HepG2 (cell line): Measurements from ENCODE around the gene PCLO. TPM values are rescaled to one million over a fixed set of nuclear protein-coding genes. Genes with fewer than 3 reads are reported as not detected.

Experiments used
- ATAC-seq: fragments of 200-7000 bp; cut with Tn5 transposase; 3 replicates; pipeline ENCODE4 v1.9.1; 2020; ENCODE audit warnings: mild to moderate bottlenecking, moderate library complexity
- BruUV-seq: library from RNA; stranded (reverse); fragments of 400-500 nt; replicated peaks from 2 replicates; lab custom pipeline; 2021; lab: Mats Ljungman, UMichigan
- CTCF ChIA-PET: fragments of 300-600 bp; formaldehyde crosslinking; extraction: SDS; loops from one replicate; lab custom pipeline; 2021; ENCODE audit warnings: low total read pairs, inconsistent platforms, low intra/inter-chr PET ratio; lab: Yijun Ruan, JAX
- POLR2A ChIA-PET: fragments of 350-600 bp; sonication (Branson Sonifier 250); formaldehyde crosslinking; loops from one replicate; lab custom pipeline; 2020; ENCODE audit warnings: antibody characterized with exemption, inconsistent platforms; lab: Yijun Ruan, JAX
- DNase-seq: peaks from one replicate; pipeline ENCODE4 v3.0.0-alpha.2; 2015; ENCODE audit warnings: low spot score
- FAIRE-seq: peaks from 3 replicates; lab custom pipeline; 2011; peaks lifted over from hg19 to GRCh38; lab: Jason Lieb, UNC
- H2AFZ ChIP-seq: one replicate; pipeline ENCODE4 v1.6.1; 2011; ENCODE audit warnings: low read length, inconsistent platforms
- H3K27ac ChIP-seq: fragments of 300-600 bp; 3 replicates; pipeline ENCODE4 v1.8.0; 2011; ENCODE audit warnings: mixed run types, mild to moderate bottlenecking, mixed read lengths, low read length, inconsistent platforms; ENCODE audit not compliant: insufficient read depth; ENCODE audit errors: extremely low read length
- H3K27me3 ChIP-seq, 2 experiments: fragments of 200-600 bp in 1 of 2; 2 replicates in 1 of 2; 3 replicates in 1 of 2; pipeline versions ENCODE4 v1.6.0 to v1.8.0; 2011; ENCODE audit warnings: low read length in 2 of 2, mild to moderate bottlenecking in 2 of 2, moderate library complexity in 2 of 2, inconsistent platforms in 1 of 2; ENCODE audit not compliant: insufficient read depth in 2 of 2, control insufficient read depth in 1 of 2
- H3K36me3 ChIP-seq, 2 experiments: fragments of 200-600 bp in 1 of 2; replicated peaks in 1 of 2; 2 replicates in 1 of 2; 3 replicates in 1 of 2; pipeline versions ENCODE4 v1.5.1 to v1.8.0; 2011; ENCODE audit warnings: low read length in 2 of 2, inconsistent platforms in 1 of 2; ENCODE audit not compliant: insufficient read depth in 2 of 2, control insufficient read depth in 1 of 2
- H3K4me1 ChIP-seq: 2 replicates; pipeline ENCODE4 v1.5.1; 2012; ENCODE audit warnings: low read length, inconsistent platforms; ENCODE audit not compliant: insufficient read depth
- H3K4me2 ChIP-seq: 2 replicates; pipeline ENCODE4 v1.6.0; 2011; ENCODE audit warnings: low read depth, low read length, inconsistent platforms
- H3K4me3 ChIP-seq, 3 experiments: fragments of 200-600 bp in 1 of 3; sonication (generic), shearing (Covaris generic) in 1 of 3; replicated peaks in 1 of 3; 2 replicates each; pipeline ENCODE4 v1.5.1; 2011 to 2016; ENCODE audit warnings: low read length in 3 of 3, inconsistent platforms in 2 of 3, low read depth in 2 of 3, mild to moderate bottlenecking in 2 of 3, control low read depth in 1 of 3, mixed read lengths in 1 of 3; ENCODE audit not compliant: insufficient read depth in 1 of 3
- H3K79me2 ChIP-seq: one replicate; pipeline ENCODE4 v1.6.1; 2011; ENCODE audit warnings: low read length, inconsistent platforms; ENCODE audit not compliant: insufficient read depth
- H3K9ac ChIP-seq: 2 replicates; pipeline ENCODE4 v1.6.0; 2011; ENCODE audit warnings: mild to moderate bottlenecking, low read depth, low read length, inconsistent platforms; ENCODE audit not compliant: insufficient read depth
- H3K9me3 ChIP-seq: 2 replicates; pipeline ENCODE4 v1.5.1; 2012; ENCODE audit warnings: mild to moderate bottlenecking, low read length
- H4K20me1 ChIP-seq: 2 replicates; pipeline ENCODE4 v1.6.0; 2011; ENCODE audit warnings: inconsistent platforms, mild to moderate bottlenecking, low read length, moderate library complexity; ENCODE audit not compliant: insufficient read depth
- ISX ChIP-seq: sonication (generic); formaldehyde crosslinking; conservative IDR thresholded peaks from 2 replicates; pipeline ENCODE4 v1.5.0; 2020; ENCODE audit warnings: missing genetic modification reagents
- POLR2AphosphoS5 ChIP-seq: IDR thresholded peaks from 2 replicates; pipeline ENCODE4 v1.6.1; 2012; ENCODE audit warnings: low read depth, low read length
- ZNF253 ChIP-seq: sonication (generic); formaldehyde crosslinking; IDR thresholded peaks from 2 replicates; pipeline ENCODE4 v1.8.0; 2022; ENCODE audit warnings: mild to moderate bottlenecking, missing genetic modification reagents, borderline replicate concordance
- ZNF3 ChIP-seq: IDR thresholded peaks from 2 replicates; pipeline ENCODE4 v1.7.0; 2017; ENCODE audit warnings: inconsistent platforms
- ZNF562 ChIP-seq: sonication (generic); formaldehyde crosslinking; IDR thresholded peaks from 2 replicates; pipeline ENCODE4 v1.8.0; 2022; ENCODE audit warnings: missing genetic modification reagents, borderline replicate concordance
- ZNF775 ChIP-seq: sonication (generic); formaldehyde crosslinking; IDR thresholded peaks from 2 replicates; pipeline ENCODE4 v1.4.0; 2020; ENCODE audit warnings: missing genetic modification reagents, mild to moderate bottlenecking, moderate library complexity, borderline replicate concordance
- WGBS: methylation state at CpG from one replicate; pipeline ENCODE4 v1.1.6; 2017; ENCODE audit warnings: low lambda C conversion rate; 5-methylcytosine and 5-hydroxymethylcytosine counted together
- in situ Hi-C: cut with HindIII; loops from 2 replicates; pipeline ENCODE4 v1.10.0; 2017; ENCODE audit warnings: low pct_unique_long_range_greater_than_20kb; ENCODE audit not compliant: extremely low pct_ligation_motif_present
- intact Hi-C: fragments of 100-400 bp; cut with micrococcal nuclease; formaldehyde crosslinking; loops from one replicate; pipeline ENCODE4 v1.10.0; 2022; ENCODE audit not compliant: unreplicated experiment
- polyA plus RNA-seq, 8 experiments: library from polyadenylated mRNA; depleted of rRNA in 3 of 8; stranded (reverse) in 7 of 8; unstranded in 1 of 8; fragments of >200 nt; fragmentation: Illumina TruSeq in 4 of 8; extraction: Trizol in 4 of 8; gene quantifications; 2 replicates each; pipeline versions ENCODE4 v1.2.1 to v1.2.3, GENCODE V29; 2011 to 2016; ENCODE audit warnings: low read depth in 4 of 8, missing spikeins in 1 of 8, mixed read lengths in 1 of 8; ENCODE audit not compliant: insufficient read depth in 1 of 8
- total RNA-seq, 5 experiments: library from RNA; depleted of rRNA; stranded (reverse); fragments of >200 nt; fragmentation: Illumina TruSeq; extraction: Trizol; gene quantifications; 2 replicates each; pipeline ENCODE4 v1.2.3, GENCODE V29; 2016; ENCODE audit warnings: low read depth in 1 of 5
- TF ChIP-seq, protein P1 (sequence below): sonication (generic); formaldehyde crosslinking; IDR thresholded peaks from 2 replicates; pipeline ENCODE4 v1.9.0; 2021; ENCODE audit warnings: missing genetic modification reagents, mild to moderate bottlenecking, borderline replicate concordance
- TF ChIP-seq, protein P2 (sequence below): sonication (generic); formaldehyde crosslinking; IDR thresholded peaks from 2 replicates; pipeline ENCODE4 v1.8.1; 2023; ENCODE audit warnings: mild to moderate bottlenecking, missing genetic modification reagents
- TF ChIP-seq, protein P3 (sequence below): IDR thresholded peaks from 2 replicates; pipeline ENCODE4 v1.6.1; 2018; ENCODE audit warnings: missing genetic modification reagents
- TF ChIP-seq, protein P4 (sequence below): sonication (generic); formaldehyde crosslinking; IDR thresholded peaks from 2 replicates; pipeline ENCODE4 v1.4.0; 2020; ENCODE audit warnings: missing genetic modification reagents, borderline replicate concordance
- TF ChIP-seq, protein P5 (sequence below): sonication (generic); formaldehyde crosslinking; IDR thresholded peaks from 2 replicates; pipeline ENCODE4 v1.5.1; 2020; ENCODE audit warnings: mild to moderate bottlenecking, moderate library complexity, missing genetic modification reagents

The PCLO gene
- total and polyA plus RNA-seq, 2 of the 13 experiments (the other 11 are each of a cell fraction or from before 2014, with no cell fraction given), result 0.07 to 0.29 TPM

DNA sequence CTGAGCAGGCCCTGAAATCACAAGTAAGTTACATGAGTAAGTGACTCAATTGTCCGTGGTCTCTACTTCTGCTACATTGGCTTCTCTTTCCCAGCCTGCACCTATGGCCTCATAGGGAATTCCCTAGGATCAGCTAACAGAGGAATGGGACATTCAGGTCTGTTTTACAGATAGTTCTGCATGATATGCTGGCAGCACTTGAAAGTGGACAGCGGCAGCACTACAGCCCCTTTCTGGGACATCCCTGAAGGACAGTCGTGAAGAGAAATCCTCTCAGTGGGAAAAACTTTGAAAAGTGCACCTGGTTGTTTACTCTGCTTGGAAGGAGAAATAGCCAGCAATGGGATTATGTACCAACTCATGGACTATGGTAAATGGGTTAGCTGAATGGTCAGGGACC is 426.1 kb downstream of the PCLO start (continued):
- TF ChIP-seq, protein P1, sequence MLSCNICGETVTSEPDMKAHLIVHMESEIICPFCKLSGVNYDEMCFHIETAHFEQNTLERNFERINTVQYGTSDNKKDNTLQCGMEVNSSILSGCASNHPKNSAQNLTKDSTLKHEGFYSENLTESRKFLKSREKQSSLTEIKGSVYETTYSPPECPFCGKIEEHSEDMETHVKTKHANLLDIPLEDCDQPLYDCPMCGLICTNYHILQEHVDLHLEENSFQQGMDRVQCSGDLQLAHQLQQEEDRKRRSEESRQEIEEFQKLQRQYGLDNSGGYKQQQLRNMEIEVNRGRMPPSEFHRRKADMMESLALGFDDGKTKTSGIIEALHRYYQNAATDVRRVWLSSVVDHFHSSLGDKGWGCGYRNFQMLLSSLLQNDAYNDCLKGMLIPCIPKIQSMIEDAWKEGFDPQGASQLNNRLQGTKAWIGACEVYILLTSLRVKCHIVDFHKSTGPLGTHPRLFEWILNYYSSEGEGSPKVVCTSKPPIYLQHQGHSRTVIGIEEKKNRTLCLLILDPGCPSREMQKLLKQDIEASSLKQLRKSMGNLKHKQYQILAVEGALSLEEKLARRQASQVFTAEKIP (CRISPR knock-in tag), result no peak
- TF ChIP-seq, protein P2, sequence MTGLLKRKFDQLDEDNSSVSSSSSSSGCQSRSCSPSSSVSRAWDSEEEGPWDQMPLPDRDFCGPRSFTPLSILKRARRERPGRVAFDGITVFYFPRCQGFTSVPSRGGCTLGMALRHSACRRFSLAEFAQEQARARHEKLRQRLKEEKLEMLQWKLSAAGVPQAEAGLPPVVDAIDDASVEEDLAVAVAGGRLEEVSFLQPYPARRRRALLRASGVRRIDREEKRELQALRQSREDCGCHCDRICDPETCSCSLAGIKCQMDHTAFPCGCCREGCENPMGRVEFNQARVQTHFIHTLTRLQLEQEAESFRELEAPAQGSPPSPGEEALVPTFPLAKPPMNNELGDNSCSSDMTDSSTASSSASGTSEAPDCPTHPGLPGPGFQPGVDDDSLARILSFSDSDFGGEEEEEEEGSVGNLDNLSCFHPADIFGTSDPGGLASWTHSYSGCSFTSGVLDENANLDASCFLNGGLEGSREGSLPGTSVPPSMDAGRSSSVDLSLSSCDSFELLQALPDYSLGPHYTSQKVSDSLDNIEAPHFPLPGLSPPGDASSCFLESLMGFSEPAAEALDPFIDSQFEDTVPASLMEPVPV (CRISPR knock-in tag), result no peak
- TF ChIP-seq ZNF253, result no peak

DNA sequence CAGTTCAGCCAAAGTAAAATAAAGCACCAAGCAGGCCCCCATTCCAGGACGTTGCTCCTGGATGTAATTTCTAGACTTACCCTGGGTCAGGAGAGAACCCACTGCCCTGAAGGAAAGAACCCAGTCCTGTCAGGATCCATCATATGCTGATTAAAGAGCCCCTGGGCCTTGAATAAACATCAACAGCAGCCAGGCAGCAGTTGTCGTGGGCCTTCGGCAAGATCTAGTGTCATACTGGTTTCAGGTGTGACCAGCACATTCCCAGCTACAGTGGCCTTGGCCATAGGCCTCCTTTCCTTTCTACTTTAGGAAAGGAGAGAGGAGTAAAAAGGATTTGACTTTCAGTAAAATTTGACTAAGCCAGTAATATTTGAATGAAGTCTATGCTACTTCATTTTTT is 430.0 kb downstream of the PCLO start:
- BruUV-seq, result no TSS peak
- CTCF ChIA-PET, result no interaction called here
- FAIRE-seq (no peak), ATAC-seq (no peak), DNase-seq (no peak)
- Histone ChIP-seq H3K4me2 (no peak overlapping the region), H4K20me1 (no peaks in the 10 kb centered on the region), H2AFZ (no peak overlapping the region), H3K79me2 (no peaks in the 10 kb centered on the region), H3K4me1 (no peaks in the 10 kb centered on the region), H3K9me3 (no peaks in the 10 kb centered on the region), H3K4me3 (no peak overlapping the region), H3K9ac (no peak overlapping the region), H3K36me3 (no peaks in the 10 kb centered on the region), H3K27ac (no peak overlapping the region), H3K27me3 (no peaks in the 10 kb centered on the region)
- in situ Hi-C loops (loop anchor here (25.0 kb wide), 1 partner anchor 1245 kb away; no protein-coding TSS in a partner anchor), intact Hi-C loops (no loop called here)
- WGBS, result 4% methylated on average over 3 of the region's 3 CpGs
- POLR2A ChIA-PET, result no interaction called here
- TF ChIP-seq, protein P3, sequence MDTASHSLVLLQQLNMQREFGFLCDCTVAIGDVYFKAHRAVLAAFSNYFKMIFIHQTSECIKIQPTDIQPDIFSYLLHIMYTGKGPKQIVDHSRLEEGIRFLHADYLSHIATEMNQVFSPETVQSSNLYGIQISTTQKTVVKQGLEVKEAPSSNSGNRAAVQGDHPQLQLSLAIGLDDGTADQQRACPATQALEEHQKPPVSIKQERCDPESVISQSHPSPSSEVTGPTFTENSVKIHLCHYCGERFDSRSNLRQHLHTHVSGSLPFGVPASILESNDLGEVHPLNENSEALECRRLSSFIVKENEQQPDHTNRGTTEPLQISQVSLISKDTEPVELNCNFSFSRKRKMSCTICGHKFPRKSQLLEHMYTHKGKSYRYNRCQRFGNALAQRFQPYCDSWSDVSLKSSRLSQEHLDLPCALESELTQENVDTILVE (CRISPR knock-in tag), result no peak
- TF ChIP-seq, protein P4, sequence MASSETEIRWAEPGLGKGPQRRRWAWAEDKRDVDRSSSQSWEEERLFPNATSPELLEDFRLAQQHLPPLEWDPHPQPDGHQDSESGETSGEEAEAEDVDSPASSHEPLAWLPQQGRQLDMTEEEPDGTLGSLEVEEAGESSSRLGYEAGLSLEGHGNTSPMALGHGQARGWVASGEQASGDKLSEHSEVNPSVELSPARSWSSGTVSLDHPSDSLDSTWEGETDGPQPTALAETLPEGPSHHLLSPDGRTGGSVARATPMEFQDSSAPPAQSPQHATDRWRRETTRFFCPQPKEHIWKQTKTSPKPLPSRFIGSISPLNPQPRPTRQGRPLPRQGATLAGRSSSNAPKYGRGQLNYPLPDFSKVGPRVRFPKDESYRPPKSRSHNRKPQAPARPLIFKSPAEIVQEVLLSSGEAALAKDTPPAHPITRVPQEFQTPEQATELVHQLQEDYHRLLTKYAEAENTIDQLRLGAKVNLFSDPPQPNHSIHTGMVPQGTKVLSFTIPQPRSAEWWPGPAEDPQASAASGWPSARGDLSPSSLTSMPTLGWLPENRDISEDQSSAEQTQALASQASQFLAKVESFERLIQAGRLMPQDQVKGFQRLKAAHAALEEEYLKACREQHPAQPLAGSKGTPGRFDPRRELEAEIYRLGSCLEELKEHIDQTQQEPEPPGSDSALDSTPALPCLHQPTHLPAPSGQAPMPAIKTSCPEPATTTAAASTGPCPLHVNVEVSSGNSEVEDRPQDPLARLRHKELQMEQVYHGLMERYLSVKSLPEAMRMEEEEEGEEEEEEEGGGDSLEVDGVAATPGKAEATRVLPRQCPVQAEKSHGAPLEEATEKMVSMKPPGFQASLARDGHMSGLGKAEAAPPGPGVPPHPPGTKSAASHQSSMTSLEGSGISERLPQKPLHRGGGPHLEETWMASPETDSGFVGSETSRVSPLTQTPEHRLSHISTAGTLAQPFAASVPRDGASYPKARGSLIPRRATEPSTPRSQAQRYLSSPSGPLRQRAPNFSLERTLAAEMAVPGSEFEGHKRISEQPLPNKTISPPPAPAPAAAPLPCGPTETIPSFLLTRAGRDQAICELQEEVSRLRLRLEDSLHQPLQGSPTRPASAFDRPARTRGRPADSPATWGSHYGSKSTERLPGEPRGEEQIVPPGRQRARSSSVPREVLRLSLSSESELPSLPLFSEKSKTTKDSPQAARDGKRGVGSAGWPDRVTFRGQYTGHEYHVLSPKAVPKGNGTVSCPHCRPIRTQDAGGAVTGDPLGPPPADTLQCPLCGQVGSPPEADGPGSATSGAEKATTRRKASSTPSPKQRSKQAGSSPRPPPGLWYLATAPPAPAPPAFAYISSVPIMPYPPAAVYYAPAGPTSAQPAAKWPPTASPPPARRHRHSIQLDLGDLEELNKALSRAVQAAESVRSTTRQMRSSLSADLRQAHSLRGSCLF (CRISPR knock-in tag), result no peak
- TF ChIP-seq ISX, result no peak
- TF ChIP-seq ZNF775 (CRISPR knock-in tag), result no peak
- no peak for TF ChIP-seq POLR2AphosphoS5
- no peak for TF ChIP-seq ZNF562
- TF ChIP-seq, protein P5, sequence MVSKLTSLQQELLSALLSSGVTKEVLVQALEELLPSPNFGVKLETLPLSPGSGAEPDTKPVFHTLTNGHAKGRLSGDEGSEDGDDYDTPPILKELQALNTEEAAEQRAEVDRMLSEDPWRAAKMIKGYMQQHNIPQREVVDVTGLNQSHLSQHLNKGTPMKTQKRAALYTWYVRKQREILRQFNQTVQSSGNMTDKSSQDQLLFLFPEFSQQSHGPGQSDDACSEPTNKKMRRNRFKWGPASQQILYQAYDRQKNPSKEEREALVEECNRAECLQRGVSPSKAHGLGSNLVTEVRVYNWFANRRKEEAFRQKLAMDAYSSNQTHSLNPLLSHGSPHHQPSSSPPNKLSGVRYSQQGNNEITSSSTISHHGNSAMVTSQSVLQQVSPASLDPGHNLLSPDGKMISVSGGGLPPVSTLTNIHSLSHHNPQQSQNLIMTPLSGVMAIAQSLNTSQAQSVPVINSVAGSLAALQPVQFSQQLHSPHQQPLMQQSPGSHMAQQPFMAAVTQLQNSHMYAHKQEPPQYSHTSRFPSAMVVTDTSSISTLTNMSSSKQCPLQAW, result no peak
- TF ChIP-seq ZNF3 (CRISPR knock-in tag), result no peak
